WTC11 (cell line): ENCODE results near the gene FRS3. TPM values are rescaled to one million over a fixed set of nuclear protein-coding genes. Genes with fewer than 3 reads are reported as not detected.

Experiments
- ATAC-seq: fragments of 200-7000 bp; cut with Tn5 transposase; 2 replicates; pipeline ENCODE4 v1.10.0; 2021; ENCODE audit warnings: mild to moderate bottlenecking, moderate library complexity
- CTCF ChIA-PET: fragments of 300-600 bp; sonication (Branson Sonifier 250); formaldehyde crosslinking; loops from one replicate; lab custom pipeline; 2021; ENCODE audit warnings: antibody characterized with exemption; lab: Charles Lee
- POLR2A ChIA-PET: fragments of 350-600 bp; sonication (Branson Sonifier 250); formaldehyde crosslinking; loops from one replicate; lab custom pipeline; 2021; ENCODE audit warnings: antibody characterized with exemption; lab: Charles Lee
- DNase-seq: peaks from one replicate; pipeline ENCODE4 v3.0.0; 2021; ENCODE audit warnings: low spot score
- H3K27ac Mint-ChIP-seq: 2 replicates; pipeline ENCODE4 v1.8.0; 2021; ENCODE audit warnings: mixed read lengths
- H3K27me3 Mint-ChIP-seq: 2 replicates; pipeline ENCODE4 v1.8.0; 2021; ENCODE audit warnings: low read depth, mild to moderate bottlenecking, moderate library complexity, mixed read lengths
- H3K36me3 Mint-ChIP-seq: 2 replicates; pipeline ENCODE4 v1.8.0; 2021; ENCODE audit warnings: mixed read lengths
- H3K4me1 Mint-ChIP-seq: 2 replicates; pipeline ENCODE4 v1.8.0; 2022; ENCODE audit warnings: mixed read lengths
- H3K4me3 Mint-ChIP-seq: 2 replicates; pipeline ENCODE4 v1.8.0; 2021; ENCODE audit warnings: mild to moderate bottlenecking, moderate library complexity, mixed read lengths
- H3K9me3 Mint-ChIP-seq: 2 replicates; pipeline ENCODE4 v1.8.0; 2021; ENCODE audit warnings: mixed read lengths
- AFF4 ChIP-seq: sonication (generic); formaldehyde crosslinking; IDR thresholded peaks from 2 replicates; pipeline ENCODE4 v1.8.1; 2023; ENCODE audit warnings: mild to moderate bottlenecking, missing genetic modification reagents, borderline replicate concordance
- ESRRA ChIP-seq: sonication (generic); formaldehyde crosslinking; IDR thresholded peaks from 2 replicates; pipeline ENCODE4 v1.8.1; 2022; ENCODE audit warnings: mild to moderate bottlenecking, missing genetic modification reagents, borderline replicate concordance
- FOXP4 ChIP-seq: sonication (generic); formaldehyde crosslinking; IDR thresholded peaks from 2 replicates; pipeline ENCODE4 v1.8.0; 2022; ENCODE audit warnings: mild to moderate bottlenecking, missing genetic modification reagents
- HMGXB4 ChIP-seq: sonication (generic); formaldehyde crosslinking; IDR thresholded peaks from 2 replicates; pipeline ENCODE4 v1.8.1; 2023; ENCODE audit warnings: mild to moderate bottlenecking, moderate library complexity, missing genetic modification reagents
- MLX ChIP-seq: sonication (generic); formaldehyde crosslinking; IDR thresholded peaks from 2 replicates; pipeline ENCODE4 v1.8.1; 2023; ENCODE audit warnings: mild to moderate bottlenecking, missing genetic modification reagents, moderate library complexity
- NR2C2 ChIP-seq: sonication (generic); formaldehyde crosslinking; IDR thresholded peaks from 2 replicates; pipeline ENCODE4 v1.8.0; 2022; ENCODE audit warnings: mild to moderate bottlenecking, missing genetic modification reagents
- RELA ChIP-seq: sonication (generic); formaldehyde crosslinking; IDR thresholded peaks from 2 replicates; pipeline ENCODE4 v1.8.1; 2022; ENCODE audit warnings: missing genetic modification reagents, mild to moderate bottlenecking, borderline replicate concordance
- TEAD1 ChIP-seq: sonication (generic); formaldehyde crosslinking; IDR thresholded peaks from 2 replicates; pipeline ENCODE4 v1.8.0; 2022; ENCODE audit warnings: mild to moderate bottlenecking, missing genetic modification reagents
- TEAD4 ChIP-seq: sonication (generic); formaldehyde crosslinking; IDR thresholded peaks from 2 replicates; pipeline ENCODE4 v1.8.0; 2022; ENCODE audit warnings: mild to moderate bottlenecking, missing genetic modification reagents
- USF2 ChIP-seq: sonication (generic); formaldehyde crosslinking; IDR thresholded peaks from 2 replicates; pipeline ENCODE4 v1.8.1; 2023; ENCODE audit warnings: mild to moderate bottlenecking, missing genetic modification reagents, moderate library complexity
- ZNF232 ChIP-seq: sonication (generic); formaldehyde crosslinking; IDR thresholded peaks from 2 replicates; pipeline ENCODE4 v1.8.0; 2022; ENCODE audit warnings: mild to moderate bottlenecking, missing genetic modification reagents
- ZNF671 ChIP-seq: fragments of 250-450 bp; sonication (Bioruptor Pico); IDR thresholded peaks from 2 replicates; pipeline ENCODE4 v1.8.0; 2021; ENCODE audit warnings: mild to moderate bottlenecking
- ZSCAN18 ChIP-seq: fragments of 250-450 bp; sonication (Bioruptor Pico); IDR thresholded peaks from 2 replicates; pipeline ENCODE4 v2.1.2; 2022; ENCODE audit warnings: mild to moderate bottlenecking, moderate library complexity
- total RNA-seq: library from RNA; stranded (reverse); gene quantifications from 3 replicates; pipeline ENCODE4 v1.2.3, GENCODE V29; 2021

Gene FRS3
- total RNA-seq, 1 experiment from 2014 or later, result 7.8 TPM

DNA sequence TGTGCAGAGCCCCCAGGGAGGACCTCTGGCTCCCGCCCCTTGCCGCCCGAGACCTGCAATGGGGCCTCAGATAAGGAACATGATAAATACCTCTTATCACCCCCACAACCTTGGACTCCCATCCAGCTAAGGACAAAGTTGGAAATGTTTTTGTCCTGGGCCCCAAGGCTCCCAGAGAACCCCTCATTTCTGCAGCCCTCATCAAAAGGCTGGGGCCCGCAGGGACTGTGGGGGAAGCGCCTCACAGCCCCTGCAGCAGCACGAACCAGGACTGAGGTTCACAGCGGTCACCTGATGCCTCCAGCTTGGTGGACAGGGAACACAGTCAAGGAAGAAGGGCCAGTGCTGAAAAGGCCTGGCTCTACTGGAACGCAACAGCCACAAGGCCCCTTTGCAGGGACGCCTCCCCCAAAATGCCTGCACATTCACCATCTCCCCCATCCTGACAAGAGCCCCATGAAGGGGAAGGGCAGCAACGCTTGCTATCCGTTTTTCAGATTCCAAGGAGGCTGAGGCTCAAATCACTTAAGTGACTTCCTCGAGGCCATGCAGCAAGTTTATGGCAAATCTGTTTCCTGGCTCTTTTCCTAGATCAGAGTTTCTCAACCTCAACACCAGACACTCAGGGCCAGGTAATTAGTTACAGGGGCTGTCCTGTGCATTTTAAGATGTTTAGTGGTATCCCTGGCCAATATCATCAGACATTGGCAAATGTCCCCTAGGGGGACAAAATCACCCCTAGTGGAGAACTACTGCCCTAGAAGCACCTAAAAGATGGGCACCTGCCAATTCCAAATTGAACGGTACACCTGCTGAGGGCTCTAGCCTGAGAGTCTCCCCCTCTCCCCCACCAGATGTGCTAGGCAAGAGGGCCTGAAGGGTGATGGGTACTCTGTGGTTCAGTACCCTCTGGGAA is 54.9 kb downstream of the FRS3 start:
- Mint-ChIP-seq H3K4me3 (no peak overlapping the region), H3K27me3 (no peaks in the 10 kb centered on the region; the same call in 1 of the 2 replicates), H3K9me3 (no peaks in the 10 kb centered on the region), H3K36me3 (no peaks in the 10 kb centered on the region), H3K27ac (no peak overlapping the region), H3K4me1 (peaks cover 35% of the 10 kb centered on the region)
- CTCF ChIA-PET, result interaction anchor here (1.3 to 1.9 kb wide), 2 partner anchors 9 to 63 kb away, joined by 3 to 10 read pairs; partner anchors contain the start of gene TOMM6
- TF ChIP-seq ESRRA (no peak), USF2 (no peak), ZNF232 (CRISPR knock-in tag) (no peak), NR2C2 (CRISPR knock-in tag) (no peak), AFF4 (CRISPR knock-in tag) (no peak), TEAD4 (CRISPR knock-in tag) (no peak), TEAD1 (CRISPR knock-in tag) (no peak)
- POLR2A ChIA-PET, result no interaction called here
- no peak for DNase-seq
- ATAC-seq, result no peak

GRCh38 chr6:41724228-41724580 is 55.5 kb downstream of the FRS3 start:
- no peak overlapping the region for H3K4me3 Mint-ChIP-seq
- no peaks in the 10 kb centered on the region for H3K36me3 Mint-ChIP-seq
- H3K27ac Mint-ChIP-seq, result no peak overlapping the region
- no peaks in the 10 kb centered on the region for H3K27me3 Mint-ChIP-seq
- ChIA-PET CTCF (interaction anchor here (1.3 to 1.9 kb wide), 4 partner anchors 10 to 63 kb away, joined by 3 to 10 read pairs (median 6); partner anchors contain the start of gene TOMM6), POLR2A (no interaction called here)
- no peak for TF ChIP-seq MLX
- TF ChIP-seq FOXP4 (CRISPR knock-in tag), result no peak
- no peak for TF ChIP-seq ZNF671 (CRISPR knock-in tag)
- TF ChIP-seq RELA, result no peak
- TF ChIP-seq ZSCAN18 (CRISPR knock-in tag), result no peak
- TF ChIP-seq HMGXB4, result no peak
- no peak for ATAC-seq
- peaks cover 28% of the 10 kb centered on the region for H3K4me1 Mint-ChIP-seq
- DNase-seq, result no peak
- no peaks in the 10 kb centered on the region for H3K9me3 Mint-ChIP-seq
